HL-60 (cell line): ENCODE results near the gene HECW1.

ENCODE experiments used
- DNase-seq, 2 experiments: peaks; one replicate each; pipeline ENCODE4 v3.0.0-alpha.2; 2010 to 2020; ENCODE audit warnings: low read depth in 1 of 2, low spot score in 1 of 2
- H3K27ac ChIP-seq: fragments of 250-450 bp; sonication (Bioruptor Pico); replicated peaks from 2 replicates; pipeline ENCODE4 v1.5.1; 2020; ENCODE audit warnings: mild to moderate bottlenecking, moderate library complexity
- H3K27me3 ChIP-seq: fragments of 250-450 bp; sonication (Bioruptor Pico); 2 replicates; pipeline ENCODE4 v1.5.1; 2021; ENCODE audit warnings: mild to moderate bottlenecking, moderate library complexity; ENCODE audit not compliant: insufficient read depth, poor library complexity, severe bottlenecking
- H3K4me3 ChIP-seq: replicated peaks from 2 replicates; pipeline ENCODE4 v1.5.1; 2011; ENCODE audit warnings: mild to moderate bottlenecking, control low read depth, low read length; ENCODE audit not compliant: insufficient read depth
- CTCF ChIP-seq: IDR thresholded peaks from one replicate; pipeline ENCODE4 v1.5.1; 2011; ENCODE audit warnings: low read length, control low read depth, inconsistent platforms; ENCODE audit not compliant: insufficient read depth
- GABPA ChIP-seq: IDR thresholded peaks from 2 replicates; pipeline ENCODE4 v1.6.1; 2012; ENCODE audit warnings: low read depth
- POLR2AphosphoS5 ChIP-seq: IDR thresholded peaks from 2 replicates; pipeline ENCODE4 v1.6.1; 2012; ENCODE audit warnings: low read depth
- REST ChIP-seq: IDR thresholded peaks from 2 replicates; pipeline ENCODE4 v1.6.1; 2012; ENCODE audit warnings: low read depth; ENCODE audit not compliant: insufficient replicate concordance
- SPI1 ChIP-seq: IDR thresholded peaks from 2 replicates; pipeline ENCODE4 v1.6.1; 2012; ENCODE audit warnings: low read depth, mild to moderate bottlenecking, borderline replicate concordance

HECW1 gene

GRCh38 chr7:43244784-43245183 lies 132.3 kb downstream of the HECW1 start:
- no peak overlapping the region for H3K4me3 ChIP-seq
- TF ChIP-seq POLR2AphosphoS5 = no peak
- no peak for TF ChIP-seq GABPA
- TF ChIP-seq SPI1 = no peak
- no peak for TF ChIP-seq REST
- TF ChIP-seq CTCF = no peak

DNA sequence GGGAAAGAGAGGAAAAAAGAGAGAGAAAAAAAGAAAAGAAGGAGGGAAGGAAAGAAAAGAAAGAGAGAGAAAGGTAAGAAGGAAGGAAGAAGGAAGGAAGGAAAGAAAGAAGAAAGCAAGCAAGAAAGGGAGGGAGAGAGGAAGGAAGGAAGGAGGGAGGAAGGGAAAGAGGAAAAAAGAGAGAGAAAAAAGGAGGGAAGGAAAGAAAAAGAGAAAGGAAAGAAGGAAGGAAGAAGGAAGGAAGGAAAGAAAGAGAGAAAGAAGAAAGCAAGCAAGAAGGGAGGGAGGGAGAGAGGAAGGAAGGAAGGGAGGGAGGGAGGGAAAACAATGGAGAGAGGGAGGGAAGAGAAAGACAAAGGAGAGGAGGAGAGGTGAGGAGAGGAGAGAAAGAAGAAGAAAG lies 135.3 kb downstream of the HECW1 start:
- Histone ChIP-seq H3K27ac (no peak overlapping the region), H3K27me3 (peaks cover 4% of the 10 kb centered on the region), H3K4me3 (no peak overlapping the region)
- no peak for TF ChIP-seq CTCF
- no peak for TF ChIP-seq REST
- TF ChIP-seq POLR2AphosphoS5 = no peak
- no peak for DNase-seq

More at GRCh38 chr7:43244784-43245183, 132.3 kb downstream of the HECW1 start:
- Histone ChIP-seq H3K27ac (no peak overlapping the region), H3K27me3 (peaks cover 5% of the 10 kb centered on the region)
- DNase-seq = no peak

- no peak for DNase-seq
- TF ChIP-seq REST (no peak), POLR2AphosphoS5 (no peak), GABPA (no peak), SPI1 (no peak), CTCF (no peak)
- Histone ChIP-seq H3K4me3 (no peak overlapping the region), H3K27ac (no peak overlapping the region), H3K27me3 (peaks cover 4% of the 10 kb centered on the region)
These were observed 136.1 kb downstream of the HECW1 start for GRCh38 chr7:43248553-43248952.
